HCT116 (cell line): ENCODE data around the gene NT5DC3. TPM values are rescaled to one million over a fixed set of nuclear protein-coding genes. Genes with fewer than 3 reads are reported as not detected.

Source experiments
- ATAC-seq: fragments of 200-7000 bp; cut with Tn5 transposase; 2 replicates; pipeline ENCODE4 v1.9.1; 2020; ENCODE audit warnings: mild to moderate bottlenecking, moderate library complexity
- BruUV-seq: library from RNA; stranded (reverse); fragments of 400-500 nt; replicated peaks from 2 replicates; lab custom pipeline; 2021; lab: Mats Ljungman, UMichigan
- CTCF ChIA-PET: fragments of 300-600 bp; sonication (Branson Sonifier 250); formaldehyde crosslinking; loops from one replicate; lab custom pipeline; 2021; ENCODE audit warnings: antibody characterized with exemption; lab: Charles Lee
- POLR2A ChIA-PET: fragments of 300-600, 350-600 bp; sonication (Branson Sonifier 250); formaldehyde crosslinking; loops from one replicate; lab custom pipeline; 2021; ENCODE audit warnings: antibody characterized with exemption; lab: Charles Lee
- RAD21 ChIA-PET, 2 experiments: fragments of 300-600 bp; sonication (Branson Sonifier 250); formaldehyde crosslinking; loops; one replicate each; lab custom pipeline; 2023; ENCODE audit warnings: low total read pairs in 2 of 2; ENCODE audit not compliant: uncharacterized antibody in 2 of 2, unreplicated experiment in 2 of 2, low non-redundant PET in 1 of 2; lab: Charles Lee
- DNase-seq: peaks from one replicate; pipeline ENCODE4 v3.0.0-alpha.2; 2010; ENCODE audit warnings: low read depth, low spot score
- H2AFZ ChIP-seq: fragments of 200-600 bp; shearing (Covaris generic), sonication (generic); 2 replicates; pipeline ENCODE4 v1.6.1; 2017; ENCODE audit warnings: low read depth, mixed run types, mixed read lengths, antibody characterized with exemption, low read length; ENCODE audit not compliant: poor library complexity, severe bottlenecking
- H3K27ac ChIP-seq: 2 replicates; pipeline ENCODE4 v1.5.1; 2012; ENCODE audit warnings: low read depth, low read length
- H3K27me3 ChIP-seq: fragments of 200-600 bp; sonication (generic); 2 replicates; pipeline ENCODE4 v1.6.1; 2016; ENCODE audit warnings: mixed run types, low read length, mixed read lengths; ENCODE audit not compliant: insufficient read depth
- H3K36me3 ChIP-seq, 2 experiments: fragments of 200-500 bp in 1 of 2; fragments of 200-600 bp in 1 of 2; sonication (Bioruptor generic) in 1 of 2; sonication (generic) in 1 of 2; 2 replicates each; pipeline versions ENCODE4 v1.5.1 to v1.6.1; 2014 to 2016; ENCODE audit warnings: low read length in 2 of 2, inconsistent platforms in 1 of 2, mixed read lengths in 1 of 2, mixed run types in 1 of 2; ENCODE audit not compliant: insufficient read depth in 2 of 2, control insufficient read depth in 1 of 2
- H3K4me1 ChIP-seq, 2 experiments: fragments of 200-600 bp in 1 of 2; sonication (generic) in 1 of 2; 2 replicates each; pipeline versions ENCODE4 v1.5.1 to v1.6.1; 2012 to 2017; ENCODE audit warnings: low read length in 2 of 2, inconsistent platforms in 1 of 2, mild to moderate bottlenecking in 1 of 2, mixed read lengths in 1 of 2, mixed run types in 1 of 2, moderate library complexity in 1 of 2; ENCODE audit not compliant: insufficient read depth in 2 of 2, control insufficient read depth in 1 of 2
- H3K4me2 ChIP-seq: fragments of 200-600 bp; sonication (generic); 2 replicates; pipeline ENCODE4 v1.6.1; 2017; ENCODE audit warnings: mixed run types, low read length, mixed read lengths
- H3K4me3 ChIP-seq, 2 experiments: fragments of 200-600 bp in 1 of 2; sonication (generic) in 1 of 2; replicated peaks in 1 of 2; 2 replicates each; pipeline ENCODE4 v1.5.1; 2011 to 2016; ENCODE audit warnings: low read length in 2 of 2, control low read depth in 1 of 2, low read depth in 1 of 2, mild to moderate bottlenecking in 1 of 2, mixed read lengths in 1 of 2, mixed run types in 1 of 2
- H3K79me2 ChIP-seq: fragments of 200-600 bp; sonication (generic); 2 replicates; pipeline ENCODE4 v1.6.1; 2017; ENCODE audit warnings: mild to moderate bottlenecking, mixed run types, low read length, moderate library complexity, mixed read lengths; ENCODE audit not compliant: insufficient read depth
- H3K9ac ChIP-seq: fragments of 200-600 bp; sonication (generic); 2 replicates; pipeline ENCODE4 v1.6.1; 2016; ENCODE audit warnings: low read length, mixed read lengths
- H3K9me2 ChIP-seq: fragments of 200-600 bp; sonication (generic), shearing (Covaris generic); 2 replicates; pipeline ENCODE4 v1.6.1; 2017; ENCODE audit warnings: mixed run types, mild to moderate bottlenecking, moderate library complexity; ENCODE audit not compliant: insufficient read depth
- H3K9me3 ChIP-seq, 2 experiments: fragments of 200-500 bp in 1 of 2; fragments of 200-600 bp in 1 of 2; sonication (Bioruptor generic) in 1 of 2; sonication (generic) in 1 of 2; 2 replicates each; pipeline ENCODE4 v1.6.1; 2014 to 2017; ENCODE audit warnings: low read length in 2 of 2, mixed read lengths in 2 of 2, inconsistent platforms in 1 of 2, low read depth in 1 of 2, mild to moderate bottlenecking in 1 of 2, mixed run types in 1 of 2, moderate library complexity in 1 of 2; ENCODE audit not compliant: control insufficient read depth in 1 of 2, insufficient read depth in 1 of 2
- H4K20me1 ChIP-seq: fragments of 200-600 bp; sonication (generic), shearing (Covaris generic); 2 replicates; pipeline ENCODE4 v1.6.1; 2017; ENCODE audit warnings: mixed run types, mild to moderate bottlenecking, moderate library complexity; ENCODE audit not compliant: insufficient read depth
- CBX3 ChIP-seq: IDR thresholded peaks from 2 replicates; pipeline ENCODE4 v1.6.1; 2012; ENCODE audit warnings: low read depth
- CEBPB ChIP-seq: IDR thresholded peaks from 2 replicates; pipeline ENCODE4 v1.6.1; 2012; ENCODE audit warnings: low read depth
- EGR1 ChIP-seq: IDR thresholded peaks from 2 replicates; pipeline ENCODE4 v1.6.1; 2012; ENCODE audit warnings: low read depth
- ELF1 ChIP-seq: IDR thresholded peaks from 2 replicates; pipeline ENCODE4 v1.6.1; 2012; ENCODE audit warnings: low read depth, borderline replicate concordance
- EZH2 ChIP-seq: fragments of 200-600 bp; sonication (generic); IDR thresholded peaks from 2 replicates; pipeline ENCODE4 v1.6.1; 2017; ENCODE audit warnings: antibody characterized with exemption, mixed run types
- EZH2phosphoT487 ChIP-seq: fragments of 200-600 bp; IDR thresholded peaks from 2 replicates; pipeline ENCODE4 v1.6.1; 2018; ENCODE audit warnings: antibody characterized with exemption, borderline replicate concordance
- FOSL1 ChIP-seq: IDR thresholded peaks from 2 replicates; pipeline ENCODE4 v1.6.1; 2012; ENCODE audit warnings: low read depth
- JUND ChIP-seq: IDR thresholded peaks from 2 replicates; pipeline ENCODE4 v1.6.1; 2012
- POLR2A ChIP-seq: IDR thresholded peaks from 2 replicates; pipeline ENCODE4 v1.7.0; 2011; ENCODE audit warnings: borderline replicate concordance; ENCODE audit not compliant: insufficient read depth, insufficient read length; ENCODE audit errors: extremely low read depth
- POLR2AphosphoS5 ChIP-seq: IDR thresholded peaks from 2 replicates; pipeline ENCODE4 v1.6.1; 2011; ENCODE audit warnings: mild to moderate bottlenecking, low read depth, low read length, moderate library complexity
- SIN3A ChIP-seq: IDR thresholded peaks from 2 replicates; pipeline ENCODE4 v1.6.1; 2012; ENCODE audit warnings: low read depth
- SP1 ChIP-seq: IDR thresholded peaks from 2 replicates; pipeline ENCODE4 v1.6.1; 2012; ENCODE audit warnings: low read depth
- SRF ChIP-seq: IDR thresholded peaks from 2 replicates; pipeline ENCODE4 v1.6.1; 2012; ENCODE audit warnings: low read depth
- TCF7L2 ChIP-seq: IDR thresholded peaks from 2 replicates; pipeline ENCODE4 v1.7.0; 2011; ENCODE audit warnings: borderline replicate concordance, inconsistent platforms; ENCODE audit not compliant: insufficient read depth, insufficient read length; ENCODE audit errors: extremely low read depth
- ZFX ChIP-seq: fragments of 450-650 bp; IDR thresholded peaks from 2 replicates; pipeline ENCODE4 v1.6.1; 2017
- intact Hi-C: fragments of 100-400 bp; cut with micrococcal nuclease; formaldehyde crosslinking; loops from 2 replicates; pipeline ENCODE4 v1.10.0; 2022
- total RNA-seq: library from RNA; stranded (reverse); gene quantifications from one replicate; pipeline ENCODE4 v1.2.1, GENCODE V29; 2021; ENCODE audit not compliant: unreplicated experiment
- TF ChIP-seq, protein P1 (sequence below), 3 experiments: fragments of 200-600 bp in 1 of 3; sonication (generic) in 1 of 3; IDR thresholded peaks in 2 of 3; conservative IDR thresholded peaks in 1 of 3; 2 replicates each; pipeline ENCODE4 v1.5.1; 2012 to 2017; ENCODE audit warnings: low read depth in 2 of 3, low read length in 2 of 3, antibody characterized with exemption in 1 of 3, borderline replicate concordance in 1 of 3, control low read depth in 1 of 3, mild to moderate bottlenecking in 1 of 3, mixed read lengths in 1 of 3, mixed run types in 1 of 3, moderate library complexity in 1 of 3; ENCODE audit not compliant: insufficient read depth in 1 of 3
- TF ChIP-seq, protein P2 (sequence below): IDR thresholded peaks from 2 replicates; pipeline ENCODE4 v1.6.1; 2012
- TF ChIP-seq, protein P3 (sequence below): IDR thresholded peaks from 2 replicates; pipeline ENCODE4 v1.6.1; 2011; ENCODE audit warnings: mild to moderate bottlenecking, low read length, moderate library complexity; ENCODE audit not compliant: insufficient replicate concordance; ENCODE audit errors: extremely low read depth
- TF ChIP-seq, protein P4 (sequence below): IDR thresholded peaks from 2 replicates; pipeline ENCODE4 v1.6.1; 2012; ENCODE audit warnings: low read depth
- TF ChIP-seq, protein P5 (sequence below): IDR thresholded peaks from 2 replicates; pipeline ENCODE4 v1.6.1; 2012

Gene NT5DC3
- total RNA-seq, 1 experiment from 2014 or later: 18.7 TPM

DNA sequence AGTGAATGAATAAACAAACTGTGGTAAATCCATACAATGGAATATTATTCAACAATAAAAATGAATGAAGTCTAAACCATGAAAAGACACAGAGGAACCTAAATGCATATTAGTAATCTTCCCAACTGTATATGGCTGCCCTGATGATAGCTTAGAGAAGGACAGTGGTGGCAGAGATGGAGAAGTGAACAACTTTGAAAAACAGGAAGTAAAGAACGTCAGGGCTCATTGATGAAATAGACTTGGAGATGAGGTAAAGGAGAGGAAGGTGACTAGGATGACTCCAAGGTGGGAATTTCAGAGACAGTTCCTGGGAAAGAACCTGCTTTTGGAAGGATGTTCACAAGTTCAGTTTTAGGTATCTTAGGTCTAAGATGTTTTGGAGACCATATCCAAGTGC is 36.3 kb upstream of the NT5DC3 start:
- H4K20me1 ChIP-seq: no peaks in the 10 kb centered on the region
- no peak for DNase-seq
- TF ChIP-seq CBX3 (no peak), CEBPB (no peak), POLR2AphosphoS5 (no peak), ZFX (no peak), TCF7L2 (no peak), EZH2 (no peak), EGR1 (no peak), JUND (no peak), SRF (no peak), POLR2A (no peak), ELF1 (no peak), EZH2phosphoT487 (no peak), SP1 (no peak), FOSL1 (no peak), SIN3A (no peak)
- TF ChIP-seq, protein P1, sequence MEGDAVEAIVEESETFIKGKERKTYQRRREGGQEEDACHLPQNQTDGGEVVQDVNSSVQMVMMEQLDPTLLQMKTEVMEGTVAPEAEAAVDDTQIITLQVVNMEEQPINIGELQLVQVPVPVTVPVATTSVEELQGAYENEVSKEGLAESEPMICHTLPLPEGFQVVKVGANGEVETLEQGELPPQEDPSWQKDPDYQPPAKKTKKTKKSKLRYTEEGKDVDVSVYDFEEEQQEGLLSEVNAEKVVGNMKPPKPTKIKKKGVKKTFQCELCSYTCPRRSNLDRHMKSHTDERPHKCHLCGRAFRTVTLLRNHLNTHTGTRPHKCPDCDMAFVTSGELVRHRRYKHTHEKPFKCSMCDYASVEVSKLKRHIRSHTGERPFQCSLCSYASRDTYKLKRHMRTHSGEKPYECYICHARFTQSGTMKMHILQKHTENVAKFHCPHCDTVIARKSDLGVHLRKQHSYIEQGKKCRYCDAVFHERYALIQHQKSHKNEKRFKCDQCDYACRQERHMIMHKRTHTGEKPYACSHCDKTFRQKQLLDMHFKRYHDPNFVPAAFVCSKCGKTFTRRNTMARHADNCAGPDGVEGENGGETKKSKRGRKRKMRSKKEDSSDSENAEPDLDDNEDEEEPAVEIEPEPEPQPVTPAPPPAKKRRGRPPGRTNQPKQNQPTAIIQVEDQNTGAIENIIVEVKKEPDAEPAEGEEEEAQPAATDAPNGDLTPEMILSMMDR (IDR thresholded peaks at IDR 0.05 in 2 of 3, conservative IDR thresholded peaks at IDR 0.05 in 1 of 3; ENCODE audit: borderline replicate concordance in 1 of 3, insufficient read depth in 1 of 3, low read depth in 2 of 3, low read length in 2 of 3): no peak
- TF ChIP-seq, protein P2, sequence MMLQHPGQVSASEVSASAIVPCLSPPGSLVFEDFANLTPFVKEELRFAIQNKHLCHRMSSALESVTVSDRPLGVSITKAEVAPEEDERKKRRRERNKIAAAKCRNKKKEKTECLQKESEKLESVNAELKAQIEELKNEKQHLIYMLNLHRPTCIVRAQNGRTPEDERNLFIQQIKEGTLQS: no peak
- TF ChIP-seq, protein P3, sequence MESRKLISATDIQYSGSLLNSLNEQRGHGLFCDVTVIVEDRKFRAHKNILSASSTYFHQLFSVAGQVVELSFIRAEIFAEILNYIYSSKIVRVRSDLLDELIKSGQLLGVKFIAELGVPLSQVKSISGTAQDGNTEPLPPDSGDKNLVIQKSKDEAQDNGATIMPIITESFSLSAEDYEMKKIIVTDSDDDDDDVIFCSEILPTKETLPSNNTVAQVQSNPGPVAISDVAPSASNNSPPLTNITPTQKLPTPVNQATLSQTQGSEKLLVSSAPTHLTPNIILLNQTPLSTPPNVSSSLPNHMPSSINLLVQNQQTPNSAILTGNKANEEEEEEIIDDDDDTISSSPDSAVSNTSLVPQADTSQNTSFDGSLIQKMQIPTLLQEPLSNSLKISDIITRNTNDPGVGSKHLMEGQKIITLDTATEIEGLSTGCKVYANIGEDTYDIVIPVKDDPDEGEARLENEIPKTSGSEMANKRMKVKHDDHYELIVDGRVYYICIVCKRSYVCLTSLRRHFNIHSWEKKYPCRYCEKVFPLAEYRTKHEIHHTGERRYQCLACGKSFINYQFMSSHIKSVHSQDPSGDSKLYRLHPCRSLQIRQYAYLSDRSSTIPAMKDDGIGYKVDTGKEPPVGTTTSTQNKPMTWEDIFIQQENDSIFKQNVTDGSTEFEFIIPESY: no peak
- TF ChIP-seq, protein P4, sequence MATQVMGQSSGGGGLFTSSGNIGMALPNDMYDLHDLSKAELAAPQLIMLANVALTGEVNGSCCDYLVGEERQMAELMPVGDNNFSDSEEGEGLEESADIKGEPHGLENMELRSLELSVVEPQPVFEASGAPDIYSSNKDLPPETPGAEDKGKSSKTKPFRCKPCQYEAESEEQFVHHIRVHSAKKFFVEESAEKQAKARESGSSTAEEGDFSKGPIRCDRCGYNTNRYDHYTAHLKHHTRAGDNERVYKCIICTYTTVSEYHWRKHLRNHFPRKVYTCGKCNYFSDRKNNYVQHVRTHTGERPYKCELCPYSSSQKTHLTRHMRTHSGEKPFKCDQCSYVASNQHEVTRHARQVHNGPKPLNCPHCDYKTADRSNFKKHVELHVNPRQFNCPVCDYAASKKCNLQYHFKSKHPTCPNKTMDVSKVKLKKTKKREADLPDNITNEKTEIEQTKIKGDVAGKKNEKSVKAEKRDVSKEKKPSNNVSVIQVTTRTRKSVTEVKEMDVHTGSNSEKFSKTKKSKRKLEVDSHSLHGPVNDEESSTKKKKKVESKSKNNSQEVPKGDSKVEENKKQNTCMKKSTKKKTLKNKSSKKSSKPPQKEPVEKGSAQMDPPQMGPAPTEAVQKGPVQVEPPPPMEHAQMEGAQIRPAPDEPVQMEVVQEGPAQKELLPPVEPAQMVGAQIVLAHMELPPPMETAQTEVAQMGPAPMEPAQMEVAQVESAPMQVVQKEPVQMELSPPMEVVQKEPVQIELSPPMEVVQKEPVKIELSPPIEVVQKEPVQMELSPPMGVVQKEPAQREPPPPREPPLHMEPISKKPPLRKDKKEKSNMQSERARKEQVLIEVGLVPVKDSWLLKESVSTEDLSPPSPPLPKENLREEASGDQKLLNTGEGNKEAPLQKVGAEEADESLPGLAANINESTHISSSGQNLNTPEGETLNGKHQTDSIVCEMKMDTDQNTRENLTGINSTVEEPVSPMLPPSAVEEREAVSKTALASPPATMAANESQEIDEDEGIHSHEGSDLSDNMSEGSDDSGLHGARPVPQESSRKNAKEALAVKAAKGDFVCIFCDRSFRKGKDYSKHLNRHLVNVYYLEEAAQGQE: no peak
- TF ChIP-seq, protein P5, sequence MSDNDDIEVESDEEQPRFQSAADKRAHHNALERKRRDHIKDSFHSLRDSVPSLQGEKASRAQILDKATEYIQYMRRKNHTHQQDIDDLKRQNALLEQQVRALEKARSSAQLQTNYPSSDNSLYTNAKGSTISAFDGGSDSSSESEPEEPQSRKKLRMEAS: no peak
- no peaks in the 10 kb centered on the region for H3K36me3 ChIP-seq
- ATAC-seq: no peak
- H3K9me3 ChIP-seq: no peaks in the 10 kb centered on the region
- H3K9me2 ChIP-seq: no peaks in the 10 kb centered on the region
- POLR2A ChIA-PET: no interaction called here
- CTCF ChIA-PET: interaction anchor here (0.7 kb wide), 1 partner anchor 232 kb away, joined by 5 read pairs; no protein-coding TSS in a partner anchor
- intact Hi-C loops: loop anchor here (5.0 to 10.0 kb wide), 3 partner anchors 90 to 1508 kb away; partner anchors contain the start of gene TDG
- H2AFZ ChIP-seq: no peak overlapping the region
- BruUV-seq: no TSS peak
- no peaks in the 10 kb centered on the region for H3K79me2 ChIP-seq
- no peak overlapping the region for H3K27ac ChIP-seq
- RAD21 ChIA-PET: no interaction called here
- H3K4me3 ChIP-seq: no peak overlapping the region
- peaks cover 0 to 4% of the 10 kb centered on the region in 2 experiments; a peak in 1 of 4 replicates for H3K4me1 ChIP-seq
- no peak overlapping the region for H3K4me2 ChIP-seq
- no peaks in the 10 kb centered on the region for H3K27me3 ChIP-seq
- no peak overlapping the region for H3K9ac ChIP-seq
